K562 (cell line): ENCODE measurements around the gene NDUFC2. TPM values are rescaled to one million over a fixed set of nuclear protein-coding genes. Genes with fewer than 3 reads are reported as not detected.

Experiments used
- CHCHD3 ChIP-seq: fragments of 250-450 bp; sonication (Bioruptor Pico); IDR thresholded peaks from 2 replicates; pipeline ENCODE4 v2.1.2; 2022; ENCODE audit warnings: mild to moderate bottlenecking
- ELF1 ChIP-seq: fragments of 200-800 bp; sonication (Bioruptor generic); IDR thresholded peaks from 2 replicates; pipeline ENCODE4 v1.6.1; 2016; ENCODE audit warnings: missing genetic modification characterization, missing compliant biosample characterization
- EP300 ChIP-seq: IDR thresholded peaks from 2 replicates; pipeline ENCODE4 v1.6.1; 2012; ENCODE audit warnings: low read length, improper control_type of control experiment
- FOXM1 ChIP-seq, 2 experiments: fragments of 450-650 bp in 1 of 2; sonication (generic) in 1 of 2; formaldehyde crosslinking in 1 of 2; IDR thresholded peaks; 2 replicates each; pipeline versions ENCODE4 v1.6.1 to v1.9.0; 2017 to 2022; ENCODE audit warnings: low read depth in 2 of 2, mild to moderate bottlenecking in 2 of 2, missing genetic modification reagents in 1 of 2, moderate library complexity in 1 of 2
- HEY1 ChIP-seq: fragments of 250-450 bp; sonication (Bioruptor Pico); IDR thresholded peaks from 2 replicates; pipeline ENCODE4 v1.5.0; 2020; ENCODE audit warnings: mild to moderate bottlenecking, moderate library complexity, borderline replicate concordance
- JUN ChIP-seq, 2 experiments: sonication (generic) in 1 of 2; formaldehyde crosslinking in 1 of 2; IDR thresholded peaks; 2 replicates each; pipeline versions ENCODE4 v1.6.1 to v1.8.0; 2012 to 2022; ENCODE audit warnings: borderline replicate concordance in 2 of 2, mild to moderate bottlenecking in 2 of 2, improper control_type of control experiment in 1 of 2, low read depth in 1 of 2, low read length in 1 of 2, missing genetic modification reagents in 1 of 2
- MAFK ChIP-seq: IDR thresholded peaks from 2 replicates; pipeline ENCODE4 v1.6.1; 2011; ENCODE audit warnings: low read length, improper control_type of control experiment
- NEUROD1 ChIP-seq: fragments of 150-350 bp; IDR thresholded peaks from 2 replicates; pipeline ENCODE4 v1.6.1; 2014; ENCODE audit warnings: borderline replicate concordance, low read length, low read depth; ENCODE audit not compliant: partially characterized antibody
- OTX1 ChIP-seq: fragments of 450-650 bp; formaldehyde crosslinking; IDR thresholded peaks from 2 replicates; pipeline ENCODE4 v1.4.0; 2022; ENCODE audit warnings: mild to moderate bottlenecking
- POLR3G ChIP-seq: IDR thresholded peaks from 2 replicates; pipeline ENCODE4 v1.6.1; 2011; ENCODE audit not compliant: insufficient read length, insufficient replicate concordance; ENCODE audit errors: extremely low read depth
- THAP12 ChIP-seq: fragments of 250-450 bp; sonication (Bioruptor Pico); IDR thresholded peaks from 2 replicates; pipeline ENCODE4 v1.9.0; 2021; ENCODE audit warnings: mild to moderate bottlenecking, inconsistent platforms
- ZNF311 ChIP-seq: fragments of 250-450 bp; sonication (Bioruptor Pico); IDR thresholded peaks from 2 replicates; pipeline ENCODE4 v1.4.0; 2020; ENCODE audit warnings: mild to moderate bottlenecking, moderate library complexity
- ZNF830 ChIP-seq: fragments of 250-450 bp; sonication (Bioruptor Pico); IDR thresholded peaks from 2 replicates; pipeline ENCODE4 v1.5.0; 2021; ENCODE audit warnings: mild to moderate bottlenecking
- polyA plus RNA-seq, 8 experiments: library from polyadenylated mRNA; depleted of rRNA in 4 of 8; stranded (reverse) in 5 of 8; unstranded in 3 of 8; fragments of >200 nt; fragmentation: Nextera tagmentation in 2 of 8; fragmentation: Illumina TruSeq in 1 of 8; extraction: Ambion mirVana in 2 of 8; extraction: Trizol in 1 of 8; gene quantifications; 2 replicates each; pipeline versions ENCODE4 v1.2.1 to v1.2.3, GENCODE V29; 2011 to 2014; ENCODE audit warnings: inconsistent platforms in 1 of 8, missing spikeins in 1 of 8
- total RNA-seq, 7 experiments: library from RNA; depleted of rRNA in 6 of 7; stranded (reverse); fragments of >200 nt in 6 of 7; fragmentation: Illumina TruSeq in 2 of 7; extraction: Trizol in 2 of 7; gene quantifications; 2 replicates each; pipeline versions ENCODE4 v1.2.1 to v1.2.3, GENCODE V29; 2011 to 2021; ENCODE audit warnings: low replicate concordance in 1 of 7
- TF ChIP-seq, protein P1 (sequence below): fragments of 450-650 bp; IDR thresholded peaks from 2 replicates; pipeline ENCODE4 v1.6.1; 2017; ENCODE audit warnings: antibody characterized with exemption, mild to moderate bottlenecking
- TF ChIP-seq, protein P2 (sequence below): fragments of 250-450 bp; sonication (Bioruptor Pico); IDR thresholded peaks from 2 replicates; pipeline ENCODE4 v1.4.0; 2020; ENCODE audit warnings: borderline replicate concordance
- TF ChIP-seq, protein P3 (sequence below): fragments of 450-650 bp; IDR thresholded peaks from 2 replicates; pipeline ENCODE4 v1.6.1; 2017; ENCODE audit warnings: mild to moderate bottlenecking, moderate library complexity

Gene NDUFC2
- total and polyA plus RNA-seq, 9 of the 15 experiments (the other 6 are each of a cell fraction or from before 2014, with no cell fraction given), result 168 to 1,119 (median 442) TPM

DNA sequence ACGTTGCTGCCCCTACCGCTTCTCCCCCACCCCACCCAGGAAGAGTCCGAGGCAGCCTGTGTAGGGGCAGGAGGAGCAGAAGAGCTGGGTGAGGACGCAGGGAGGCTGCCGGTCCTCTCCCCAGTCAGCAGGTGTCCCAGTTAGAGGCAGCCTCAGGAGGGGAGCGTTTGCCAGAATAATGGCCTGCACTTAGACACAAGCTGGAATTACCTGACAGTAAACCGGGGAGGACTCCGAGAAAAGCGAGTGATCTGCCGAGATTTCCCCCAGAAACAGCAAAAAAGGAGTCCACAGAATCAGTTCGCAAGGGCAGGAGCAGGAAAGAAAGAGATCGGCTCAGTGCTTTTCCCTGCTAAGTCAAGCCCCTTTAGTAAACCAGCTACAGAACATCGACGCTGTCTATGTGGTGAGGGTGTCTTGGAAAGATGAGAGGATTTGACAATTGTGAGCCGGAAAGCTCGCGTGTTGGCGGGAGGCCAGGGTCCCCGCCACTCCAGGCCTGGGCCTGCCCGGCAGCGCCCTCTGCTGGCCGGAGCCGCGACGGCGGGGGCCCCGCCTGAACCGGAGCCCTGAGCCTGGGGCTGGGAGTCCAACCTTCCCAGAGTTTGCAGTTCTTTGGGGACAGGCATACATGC, 33.7 kb downstream of the NDUFC2 start (continued):
- TF ChIP-seq, protein P1, sequence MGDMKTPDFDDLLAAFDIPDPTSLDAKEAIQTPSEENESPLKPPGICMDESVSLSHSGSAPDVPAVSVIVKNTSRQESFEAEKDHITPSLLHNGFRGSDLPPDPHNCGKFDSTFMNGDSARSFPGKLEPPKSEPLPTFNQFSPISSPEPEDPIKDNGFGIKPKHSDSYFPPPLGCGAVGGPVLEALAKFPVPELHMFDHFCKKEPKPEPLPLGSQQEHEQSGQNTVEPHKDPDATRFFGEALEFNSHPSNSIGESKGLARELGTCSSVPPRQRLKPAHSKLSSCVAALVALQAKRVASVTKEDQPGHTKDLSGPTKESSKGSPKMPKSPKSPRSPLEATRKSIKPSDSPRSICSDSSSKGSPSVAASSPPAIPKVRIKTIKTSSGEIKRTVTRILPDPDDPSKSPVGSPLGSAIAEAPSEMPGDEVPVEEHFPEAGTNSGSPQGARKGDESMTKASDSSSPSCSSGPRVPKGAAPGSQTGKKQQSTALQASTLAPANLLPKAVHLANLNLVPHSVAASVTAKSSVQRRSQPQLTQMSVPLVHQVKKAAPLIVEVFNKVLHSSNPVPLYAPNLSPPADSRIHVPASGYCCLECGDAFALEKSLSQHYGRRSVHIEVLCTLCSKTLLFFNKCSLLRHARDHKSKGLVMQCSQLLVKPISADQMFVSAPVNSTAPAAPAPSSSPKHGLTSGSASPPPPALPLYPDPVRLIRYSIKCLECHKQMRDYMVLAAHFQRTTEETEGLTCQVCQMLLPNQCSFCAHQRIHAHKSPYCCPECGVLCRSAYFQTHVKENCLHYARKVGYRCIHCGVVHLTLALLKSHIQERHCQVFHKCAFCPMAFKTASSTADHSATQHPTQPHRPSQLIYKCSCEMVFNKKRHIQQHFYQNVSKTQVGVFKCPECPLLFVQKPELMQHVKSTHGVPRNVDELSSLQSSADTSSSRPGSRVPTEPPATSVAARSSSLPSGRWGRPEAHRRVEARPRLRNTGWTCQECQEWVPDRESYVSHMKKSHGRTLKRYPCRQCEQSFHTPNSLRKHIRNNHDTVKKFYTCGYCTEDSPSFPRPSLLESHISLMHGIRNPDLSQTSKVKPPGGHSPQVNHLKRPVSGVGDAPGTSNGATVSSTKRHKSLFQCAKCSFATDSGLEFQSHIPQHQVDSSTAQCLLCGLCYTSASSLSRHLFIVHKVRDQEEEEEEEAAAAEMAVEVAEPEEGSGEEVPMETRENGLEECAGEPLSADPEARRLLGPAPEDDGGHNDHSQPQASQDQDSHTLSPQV, result 0 out of 2 replicates have a peak, but pooled peaks have one; percentile 36
- TF ChIP-seq ELF1 (tag) (no peak), HEY1 (CRISPR knock-in tag) (no peak), NEUROD1 (peak; percentile 40), POLR3G (no peak), ZNF830 (CRISPR knock-in tag) (no peak), EP300 (no peak), MAFK (no peak), THAP12 (CRISPR knock-in tag) (no peak), OTX1 (CRISPR knock-in tag) (no peak), FOXM1 (IDR thresholded peaks at IDR 0.05; ENCODE audit: low read depth) (no peak), FOXM1 (CRISPR knock-in tag; IDR thresholded peaks at IDR 0.05; ENCODE audit: low read depth) (no peak), JUN (IDR thresholded peaks at IDR 0.05; ENCODE audit: borderline replicate concordance, low read depth, low read length) (no peak), JUN (CRISPR knock-in tag; IDR thresholded peaks at IDR 0.05; ENCODE audit: borderline replicate concordance) (no peak), ZNF311 (CRISPR knock-in tag) (no peak), CHCHD3 (no peak)
- TF ChIP-seq, protein P2, sequence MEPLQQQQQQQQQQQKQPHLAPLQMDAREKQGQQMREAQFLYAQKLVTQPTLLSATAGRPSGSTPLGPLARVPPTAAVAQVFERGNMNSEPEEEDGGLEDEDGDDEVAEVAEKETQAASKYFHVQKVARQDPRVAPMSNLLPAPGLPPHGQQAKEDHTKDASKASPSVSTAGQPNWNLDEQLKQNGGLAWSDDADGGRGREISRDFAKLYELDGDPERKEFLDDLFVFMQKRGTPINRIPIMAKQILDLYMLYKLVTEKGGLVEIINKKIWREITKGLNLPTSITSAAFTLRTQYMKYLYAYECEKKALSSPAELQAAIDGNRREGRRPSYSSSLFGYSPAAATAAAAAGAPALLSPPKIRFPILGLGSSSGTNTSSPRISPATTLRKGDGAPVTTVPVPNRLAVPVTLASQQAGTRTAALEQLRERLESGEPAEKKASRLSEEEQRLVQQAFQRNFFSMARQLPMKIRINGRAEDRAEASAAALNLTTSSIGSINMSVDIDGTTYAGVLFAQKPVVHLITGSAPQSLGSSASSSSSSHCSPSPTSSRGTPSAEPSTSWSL (CRISPR knock-in tag), result no peak
- TF ChIP-seq, protein P3, sequence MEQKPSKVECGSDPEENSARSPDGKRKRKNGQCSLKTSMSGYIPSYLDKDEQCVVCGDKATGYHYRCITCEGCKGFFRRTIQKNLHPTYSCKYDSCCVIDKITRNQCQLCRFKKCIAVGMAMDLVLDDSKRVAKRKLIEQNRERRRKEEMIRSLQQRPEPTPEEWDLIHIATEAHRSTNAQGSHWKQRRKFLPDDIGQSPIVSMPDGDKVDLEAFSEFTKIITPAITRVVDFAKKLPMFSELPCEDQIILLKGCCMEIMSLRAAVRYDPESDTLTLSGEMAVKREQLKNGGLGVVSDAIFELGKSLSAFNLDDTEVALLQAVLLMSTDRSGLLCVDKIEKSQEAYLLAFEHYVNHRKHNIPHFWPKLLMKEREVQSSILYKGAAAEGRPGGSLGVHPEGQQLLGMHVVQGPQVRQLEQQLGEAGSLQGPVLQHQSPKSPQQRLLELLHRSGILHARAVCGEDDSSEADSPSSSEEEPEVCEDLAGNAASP, result no peak
